SK-N-SH (cell line): Measurements from ENCODE around the gene AP5B1. TPM values are rescaled to one million over a fixed set of nuclear protein-coding genes. Genes with fewer than 3 reads are reported as not detected.

ENCODE experiments used
- CTCF ChIA-PET: fragments of 300-600, 350-600 bp; formaldehyde crosslinking; extraction: SDS; loops from one replicate; lab custom pipeline; 2021; lab: Yijun Ruan, JAX
- POLR2A ChIA-PET: fragments of 350-600 bp; sonication (Branson Sonifier 250); formaldehyde crosslinking; extraction: SDS; loops from one replicate; lab custom pipeline; 2020; ENCODE audit warnings: antibody characterized with exemption, inconsistent platforms; lab: Yijun Ruan, JAX
- DNase-seq: peaks from one replicate; pipeline ENCODE4 v3.0.0; 2012
- H2AFZ ChIP-seq: fragments of 200-600 bp; sonication (generic); 2 replicates; pipeline ENCODE4 v1.8.1; 2016; ENCODE audit warnings: antibody characterized with exemption, mild to moderate bottlenecking, low read depth
- H3F3A ChIP-seq: fragments of 200-600 bp; sonication (generic); replicated peaks from 2 replicates; pipeline ENCODE3; 2016; ENCODE audit warnings: antibody characterized with exemption, mild to moderate bottlenecking; ENCODE audit not compliant: insufficient read depth
- H3K27ac ChIP-seq, 2 experiments: fragments of 200-500 bp in 1 of 2; fragments of 200-600 bp in 1 of 2; sonication (Bioruptor generic) in 1 of 2; sonication (generic), shearing (Covaris generic) in 1 of 2; 2 replicates each; pipeline versions ENCODE4 v1.5.1 to v1.6.1; 2014 to 2016; ENCODE audit warnings: low read depth in 2 of 2, inconsistent platforms in 1 of 2, low read length in 1 of 2, mild to moderate bottlenecking in 1 of 2, mixed read lengths in 1 of 2
- H3K27me3 ChIP-seq: fragments of 200-600 bp; sonication (generic), shearing (Covaris generic); 2 replicates; pipeline ENCODE4 v1.6.1; 2016; ENCODE audit warnings: mixed run types; ENCODE audit not compliant: insufficient read depth
- H3K36me3 ChIP-seq, 2 experiments: fragments of 200-500 bp in 1 of 2; fragments of 200-600 bp in 1 of 2; sonication (Bioruptor generic) in 1 of 2; sonication (generic) in 1 of 2; replicated peaks in 1 of 2; 2 replicates each; pipeline versions ENCODE3 to v1.5.1; 2014 to 2016; ENCODE audit warnings: low read length in 1 of 2, mild to moderate bottlenecking in 1 of 2; ENCODE audit not compliant: insufficient read depth in 2 of 2, control insufficient read depth in 1 of 2
- H3K4me1 ChIP-seq, 2 experiments: fragments of 200-500 bp in 1 of 2; fragments of 200-600 bp in 1 of 2; sonication (Bioruptor generic) in 1 of 2; sonication (generic), shearing (Covaris generic) in 1 of 2; 2 replicates each; pipeline versions ENCODE4 v1.5.1 to v1.6.1; 2014 to 2016; ENCODE audit warnings: low read depth in 1 of 2, low read length in 1 of 2, mixed run types in 1 of 2; ENCODE audit not compliant: insufficient read depth in 2 of 2, control insufficient read depth in 1 of 2
- H3K4me2 ChIP-seq: fragments of 200-600 bp; sonication (generic), shearing (Covaris generic); 2 replicates; pipeline ENCODE4 v1.6.1; 2017; ENCODE audit warnings: mixed run types
- H3K4me3 ChIP-seq, 2 experiments: fragments of 200-500 bp in 1 of 2; fragments of 200-600 bp in 1 of 2; sonication (Bioruptor generic) in 1 of 2; sonication (generic), shearing (Covaris generic) in 1 of 2; 2 replicates each; pipeline versions ENCODE4 v1.5.1 to v1.8.1; 2014 to 2016; ENCODE audit warnings: low read depth in 2 of 2, inconsistent platforms in 1 of 2, low read length in 1 of 2, mild to moderate bottlenecking in 1 of 2, mixed read lengths in 1 of 2, moderate library complexity in 1 of 2
- H3K79me2 ChIP-seq: fragments of 200-600 bp; sonication (generic); 2 replicates; pipeline ENCODE4 v1.8.1; 2017; ENCODE audit warnings: mild to moderate bottlenecking; ENCODE audit not compliant: insufficient read depth
- H3K9ac ChIP-seq: fragments of 200-600 bp; sonication (generic); 2 replicates; pipeline ENCODE4 v1.6.1; 2017; ENCODE audit warnings: mixed run types
- H3K9me2 ChIP-seq: fragments of 200-600 bp; sonication (generic); 2 replicates; pipeline ENCODE4 v1.6.1; 2017; ENCODE audit warnings: mixed run types
- H3K9me3 ChIP-seq: fragments of 200-600 bp; sonication (generic); 2 replicates; pipeline ENCODE4 v1.6.1; 2017; ENCODE audit warnings: mixed run types, mild to moderate bottlenecking, moderate library complexity
- H4K20me1 ChIP-seq: fragments of 200-600 bp; sonication (generic); 2 replicates; pipeline ENCODE4 v1.6.1; 2017; ENCODE audit warnings: mild to moderate bottlenecking, mixed run types; ENCODE audit not compliant: insufficient read depth
- CTCF ChIP-seq: fragments of 200-600 bp; sonication (generic); IDR thresholded peaks from 2 replicates; pipeline ENCODE4 v1.6.1; 2017; ENCODE audit warnings: antibody characterized with exemption, mild to moderate bottlenecking, moderate library complexity
- EP300 ChIP-seq, 2 experiments: IDR thresholded peaks; 2 replicates each; pipeline versions ENCODE4 v1.4.0 to v1.6.1; 2012; ENCODE audit warnings: borderline replicate concordance in 1 of 2, low read depth in 1 of 2, low read length in 1 of 2
- EZH2phosphoT487 ChIP-seq: fragments of 200-600 bp; sonication (generic); IDR thresholded peaks from 2 replicates; pipeline ENCODE4 v1.6.1; 2017; ENCODE audit warnings: low read depth, mixed run types, mild to moderate bottlenecking, antibody characterized with exemption, moderate library complexity, borderline replicate concordance
- GABPA ChIP-seq: IDR thresholded peaks from 2 replicates; pipeline ENCODE4 v1.4.0; 2012; ENCODE audit warnings: low read depth, mild to moderate bottlenecking
- GATA2 ChIP-seq: sonication (generic); formaldehyde crosslinking; IDR thresholded peaks from 2 replicates; pipeline ENCODE4 v1.5.0; 2020; ENCODE audit warnings: mild to moderate bottlenecking, missing genetic modification reagents
- IRF3 ChIP-seq: fragments of 150-350 bp; IDR thresholded peaks from 2 replicates; pipeline ENCODE4 v1.6.1; 2016; ENCODE audit warnings: mild to moderate bottlenecking, low read depth, low read length
- MXI1 ChIP-seq: IDR thresholded peaks from 2 replicates; pipeline ENCODE4 v1.6.1; 2012; ENCODE audit warnings: mild to moderate bottlenecking, low read depth, low read length, improper control_type of control experiment
- PBX3 ChIP-seq: IDR thresholded peaks from 2 replicates; pipeline ENCODE4; 2012
- SIN3A ChIP-seq: IDR thresholded peaks from 2 replicates; pipeline ENCODE4 v1.6.1; 2012; ENCODE audit warnings: low read depth, mild to moderate bottlenecking, low read length, moderate library complexity, borderline replicate concordance
- SMC3 ChIP-seq: IDR thresholded peaks from 2 replicates; pipeline ENCODE4 v1.6.1; 2012; ENCODE audit warnings: low read depth, low read length, improper control_type of control experiment
- TAF1 ChIP-seq: IDR thresholded peaks from 2 replicates; pipeline ENCODE4 v1.6.1; 2012; ENCODE audit warnings: low read depth, mild to moderate bottlenecking, low read length, moderate library complexity, borderline replicate concordance
- TCF12 ChIP-seq: IDR thresholded peaks from 2 replicates; pipeline ENCODE4 v1.4.0; 2012
- WGBS: methylation state at CpG from one replicate; pipeline ENCODE4 v1.1.6; 2017; ENCODE audit warnings: low lambda C conversion rate; 5-methylcytosine and 5-hydroxymethylcytosine counted together
- polyA plus RNA-seq, 3 experiments: library from polyadenylated mRNA; depleted of rRNA; stranded (reverse); fragments of >200 nt; gene quantifications; 2 replicates each; pipeline ENCODE4 v1.2.3, GENCODE V29; 2012
- TF ChIP-seq, protein P1 (sequence below): fragments of 150-350 bp; IDR thresholded peaks from 2 replicates; pipeline ENCODE4 v1.6.1; 2017; ENCODE audit warnings: antibody characterized with exemption, low read length, low read depth, borderline replicate concordance
- TF ChIP-seq, protein P2 (sequence below): IDR thresholded peaks from 2 replicates; pipeline ENCODE4 v1.4.0; 2012; ENCODE audit warnings: low read depth, borderline replicate concordance

The AP5B1 gene
- polyA plus RNA-seq, 1 of the 3 experiments (the other 2 are of a cell fraction), result 3.8 TPM

DNA sequence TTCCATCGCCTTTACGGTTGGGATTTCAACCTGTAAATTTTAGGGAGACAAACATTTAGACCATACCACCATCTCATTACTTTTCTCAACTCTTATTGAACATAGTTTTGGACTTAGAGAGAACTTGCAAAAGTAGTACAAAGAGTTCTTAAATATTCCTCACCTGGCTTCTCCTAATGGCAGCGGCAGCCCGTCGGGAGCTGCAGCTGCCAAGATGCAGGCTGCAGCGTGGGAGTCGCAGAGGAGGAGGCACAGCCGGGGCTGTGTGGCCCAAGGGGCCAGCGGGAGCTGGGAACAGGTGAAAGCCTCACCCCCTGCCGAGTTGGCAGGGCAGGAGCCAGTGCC is 37.1 kb downstream of the AP5B1 start (continued):
- TF ChIP-seq IRF3, result no peak

GRCh38 chr11:65742353-65742752 is 38.4 kb downstream of the AP5B1 start:
- H3K9me3 ChIP-seq, result no peaks in the 10 kb centered on the region
- H3F3A ChIP-seq, result no peaks in the 10 kb centered on the region
- H4K20me1 ChIP-seq, result no peaks in the 10 kb centered on the region
- WGBS, result 56% methylated on average over 1 of the region's 1 CpG
- POLR2A ChIA-PET, result no interaction called here
- H3K27ac ChIP-seq, result no peak overlapping the region
- no peak overlapping the region for H3K9ac ChIP-seq
- peaks cover 10% of the 10 kb centered on the region; the same call in 1 of the 2 replicates for H3K27me3 ChIP-seq
- no peaks in the 10 kb centered on the region for H3K79me2 ChIP-seq
- no peak for DNase-seq
- no peak overlapping the region for H2AFZ ChIP-seq
- no peaks in the 10 kb centered on the region for H3K36me3 ChIP-seq
- H3K4me3 ChIP-seq, result no peak overlapping the region
- peaks cover 0 to 10% of the 10 kb centered on the region in 2 experiments; a peak in 1 of 4 replicates for H3K4me1 ChIP-seq
- TF ChIP-seq MXI1 (no peak), PBX3 (no peak)
- TF ChIP-seq, all 33 proteins: peak for 0
- CTCF ChIA-PET, result interaction anchor here (0.6 to 4.1 kb wide), 6 partner anchors 13 to 182 kb away, joined by 3 to 59 read pairs (median 4); partner anchors contain the start of genes AP5B1 and KAT5
- no peaks in the 10 kb centered on the region for H3K9me2 ChIP-seq
- H3K4me2 ChIP-seq, result no peak overlapping the region

- POLR2A ChIA-PET, result no interaction called here
- H3K4me3 ChIP-seq, result no peak overlapping the region
- 36% methylated on average over 8 of the region's 8 CpGs for WGBS
These were observed 39.6 kb downstream of the AP5B1 start for GRCh38 chr11:65741185-65741584.

More at GRCh38 chr11:65741185-65741584, 39.6 kb downstream of the AP5B1 start:
- Histone ChIP-seq H3K79me2 (no peaks in the 10 kb centered on the region), H3K4me1 (peaks cover 0 to 10% of the 10 kb centered on the region in 2 experiments; a peak in 1 of 4 replicates), H2AFZ (no peak overlapping the region), H3K27me3 (peaks cover 10% of the 10 kb centered on the region; the same call in 1 of the 2 replicates)
- CTCF ChIA-PET, result interaction anchor here (1.1 to 1.8 kb wide), 4 partner anchors 12 to 39 kb away, joined by 3 to 5 read pairs (median 4); partner anchors contain the start of gene KAT5
- no peak for TF ChIP-seq GABPA
- TF ChIP-seq EZH2phosphoT487, result no peak
- no peak for TF ChIP-seq GATA2
- TF ChIP-seq TAF1, result no peak
- no peak for TF ChIP-seq SIN3A
- TF ChIP-seq TCF12, result no peak
- TF ChIP-seq, protein P1, sequence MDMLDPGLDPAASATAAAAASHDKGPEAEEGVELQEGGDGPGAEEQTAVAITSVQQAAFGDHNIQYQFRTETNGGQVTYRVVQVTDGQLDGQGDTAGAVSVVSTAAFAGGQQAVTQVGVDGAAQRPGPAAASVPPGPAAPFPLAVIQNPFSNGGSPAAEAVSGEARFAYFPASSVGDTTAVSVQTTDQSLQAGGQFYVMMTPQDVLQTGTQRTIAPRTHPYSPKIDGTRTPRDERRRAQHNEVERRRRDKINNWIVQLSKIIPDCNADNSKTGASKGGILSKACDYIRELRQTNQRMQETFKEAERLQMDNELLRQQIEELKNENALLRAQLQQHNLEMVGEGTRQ, result no peak
- TF ChIP-seq EP300 (IDR thresholded peaks at IDR 0.05; ENCODE audit: borderline replicate concordance in 1 of 2, low read depth in 1 of 2, low read length in 1 of 2), result no peak
- TF ChIP-seq IRF3, result no peak
- TF ChIP-seq SMC3, result no peak
- TF ChIP-seq, protein P2, sequence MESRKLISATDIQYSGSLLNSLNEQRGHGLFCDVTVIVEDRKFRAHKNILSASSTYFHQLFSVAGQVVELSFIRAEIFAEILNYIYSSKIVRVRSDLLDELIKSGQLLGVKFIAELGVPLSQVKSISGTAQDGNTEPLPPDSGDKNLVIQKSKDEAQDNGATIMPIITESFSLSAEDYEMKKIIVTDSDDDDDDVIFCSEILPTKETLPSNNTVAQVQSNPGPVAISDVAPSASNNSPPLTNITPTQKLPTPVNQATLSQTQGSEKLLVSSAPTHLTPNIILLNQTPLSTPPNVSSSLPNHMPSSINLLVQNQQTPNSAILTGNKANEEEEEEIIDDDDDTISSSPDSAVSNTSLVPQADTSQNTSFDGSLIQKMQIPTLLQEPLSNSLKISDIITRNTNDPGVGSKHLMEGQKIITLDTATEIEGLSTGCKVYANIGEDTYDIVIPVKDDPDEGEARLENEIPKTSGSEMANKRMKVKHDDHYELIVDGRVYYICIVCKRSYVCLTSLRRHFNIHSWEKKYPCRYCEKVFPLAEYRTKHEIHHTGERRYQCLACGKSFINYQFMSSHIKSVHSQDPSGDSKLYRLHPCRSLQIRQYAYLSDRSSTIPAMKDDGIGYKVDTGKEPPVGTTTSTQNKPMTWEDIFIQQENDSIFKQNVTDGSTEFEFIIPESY, result no peak
- no peak for TF ChIP-seq CTCF
- TF ChIP-seq, all 33 proteins: peak for 0
- H3K9ac ChIP-seq, result no peak overlapping the region
- DNase-seq, result no peak
- no peaks in the 10 kb centered on the region for H3K9me2 ChIP-seq
- H3K4me2 ChIP-seq, result no peak overlapping the region
- no peaks in the 10 kb centered on the region for H3K36me3 ChIP-seq
- no peak overlapping the region for H3K27ac ChIP-seq
- peaks cover 10% of the 10 kb centered on the region; the same call in 1 of the 2 replicates for H3K9me3 ChIP-seq
- H4K20me1 ChIP-seq, result no peaks in the 10 kb centered on the region
- no peaks in the 10 kb centered on the region for H3F3A ChIP-seq
